ENCODE measurements around the gene MLH1.
"Not testable (repeated sequence)": the region's sequence is repeated elsewhere in the genome, so short reads cannot be mapped to it uniquely, and the experiment has no call there.

MLH1 gene

GRCh38 chr3:36993326-36994283 is at the start of gene MLH1:
Gene MLH1, plus strand, starts transcription at chr3:36993518. Its CDS starts 30 bp downstream, at chr3:36993548.
- DNase-seq (ENCODE audit: low read depth): peak; percentile 98

GRCh38 chr3:36943601-36944000 is 49.7 kb upstream of the MLH1 start:
- no peak for DNase-seq (ENCODE audit: low read depth)

GRCh38 chr3:36944012-36944640 is 49.2 kb upstream of the MLH1 start:
- DNase-seq (ENCODE audit: low read depth): no peak

- DNase-seq (ENCODE audit: low read depth): peak; percentile 62
Observed at GRCh38 chr3:36944641-36945270, 48.6 kb upstream of the MLH1 start, which contains the start of gene TRANK1. Gene TRANK1, minus strand, starts transcription at chr3:36945054. Its CDS starts 245 bp downstream, at chr3:36944809.

GRCh38 chr3:36945333-36945980 is 47.9 kb upstream of the MLH1 start:
- DNase-seq (ENCODE audit: low read depth): no peak

GRCh38 chr3:36947814-36948213 is 45.5 kb upstream of the MLH1 start:
- DNase-seq (ENCODE audit: low read depth): not testable (repeated sequence)

GRCh38 chr3:36954452-36955134 is 38.7 kb upstream of the MLH1 start:
- DNase-seq (ENCODE audit: low read depth): no peak

- no peak for DNase-seq (ENCODE audit: low read depth)
Observed at GRCh38 chr3:36956155-36956554, 37.2 kb upstream of the MLH1 start.

GRCh38 chr3:36957063-36957462 is 36.3 kb upstream of the MLH1 start:
- no peak for DNase-seq (ENCODE audit: low read depth)

GRCh38 chr3:36957862-36958686 is 35.2 kb upstream of the MLH1 start:
- DNase-seq (ENCODE audit: low read depth): no peak

GRCh38 chr3:36959821-36960220 is 33.5 kb upstream of the MLH1 start:
- no peak for DNase-seq (ENCODE audit: low read depth)

- DNase-seq (ENCODE audit: low read depth): no peak
Observed at GRCh38 chr3:36960502-36960901, 32.8 kb upstream of the MLH1 start.

- DNase-seq (ENCODE audit: low read depth): not testable (repeated sequence)
Observed at GRCh38 chr3:36963008-36963407, 30.3 kb upstream of the MLH1 start.

- DNase-seq (ENCODE audit: low read depth): no peak
Observed at GRCh38 chr3:36964331-36964730, 29.0 kb upstream of the MLH1 start.

- no peak for DNase-seq (ENCODE audit: low read depth)
Observed at GRCh38 chr3:36964817-36965216, 28.5 kb upstream of the MLH1 start.

GRCh38 chr3:36965440-36965839 is 27.9 kb upstream of the MLH1 start:
- DNase-seq (ENCODE audit: low read depth): no peak

- DNase-seq (ENCODE audit: low read depth): no peak
Observed at GRCh38 chr3:36969085-36969484, 24.2 kb upstream of the MLH1 start.

- DNase-seq (ENCODE audit: low read depth): no peak
Observed at GRCh38 chr3:36969540-36970432, 23.5 kb upstream of the MLH1 start.

- no peak for DNase-seq (ENCODE audit: low read depth)
Observed at GRCh38 chr3:36972163-36972562, 21.2 kb upstream of the MLH1 start.

- DNase-seq (ENCODE audit: low read depth): no peak
Observed at GRCh38 chr3:36973139-36973538, 20.2 kb upstream of the MLH1 start.

Data from stimulated activated CD8-positive, alpha-beta memory T cell treated with anti-CD3 and anti-CD28 coated beads, Interleukin-15, amount 100 ng/mL, for 1 hour (primary cell).